AG04450 (cell line): ENCODE results near the gene TOLLIP. TPM values are rescaled to one million over a fixed set of nuclear protein-coding genes. Genes with fewer than 3 reads are reported as not detected.

Experiments
- CTCF ChIA-PET: fragments of 300-600, 350-600 bp; formaldehyde crosslinking; extraction: SDS; loops from one replicate; lab custom pipeline; 2022; ENCODE audit warnings: antibody characterized with exemption, inconsistent platforms; lab: Charles Lee
- POLR2A ChIA-PET: fragments of 350-600 bp; formaldehyde crosslinking; extraction: SDS; loops from one replicate; lab custom pipeline; 2021; ENCODE audit warnings: antibody characterized with exemption, inconsistent platforms; lab: Yijun Ruan, JAX
- DNase-seq: peaks from one replicate; pipeline ENCODE4 v3.0.0-alpha.2; 2011; ENCODE audit warnings: low read depth, low spot score
- H3K27ac ChIP-seq: one replicate; pipeline ENCODE4 v1.5.1; 2012; ENCODE audit warnings: low read depth, low read length, control low read depth
- H3K27me3 ChIP-seq: one replicate; pipeline ENCODE4 v1.6.0; 2012; ENCODE audit warnings: low read length; ENCODE audit not compliant: control insufficient read depth, insufficient read depth
- H3K4me3 ChIP-seq: 2 replicates; pipeline ENCODE4 v1.5.1; 2011; ENCODE audit warnings: mild to moderate bottlenecking, low read depth, low read length, control low read depth
- H3K9me3 ChIP-seq: 2 replicates; pipeline ENCODE4 v1.5.1; 2012; ENCODE audit warnings: low read length; ENCODE audit not compliant: control insufficient read depth, insufficient read depth
- CTCF ChIP-seq: IDR thresholded peaks from 2 replicates; pipeline ENCODE4 v1.5.1; 2011; ENCODE audit warnings: low read depth, low read length, control low read depth, inconsistent platforms
- polyA plus RNA-seq: library from polyadenylated mRNA; depleted of rRNA; stranded (reverse); fragments of >200 nt; gene quantifications from 2 replicates; pipeline ENCODE4 v1.2.3, GENCODE V29; 2011

The TOLLIP gene
- polyA plus RNA-seq, 1 experiment = 24.3 TPM

- no peak overlapping the region for H3K4me3 ChIP-seq
- H3K9me3 ChIP-seq = peaks cover 7% of the 10 kb centered on the region; the same call in 1 of the 2 replicates
- no peak overlapping the region for H3K27ac ChIP-seq
- TF ChIP-seq CTCF = no peak
- no peak for DNase-seq
- ChIA-PET CTCF (no interaction called here), POLR2A (no interaction called here)
- no peaks in the 10 kb centered on the region for H3K27me3 ChIP-seq
Measured at GRCh38 chr11:1285876-1286275, 23.6 kb downstream of the TOLLIP start.

GRCh38 chr11:1285316-1285744, 24.1 kb downstream of the TOLLIP start:
- POLR2A ChIA-PET = no interaction called here
- no peak overlapping the region for H3K4me3 ChIP-seq
- no peak for DNase-seq
- peaks cover 7% of the 10 kb centered on the region; the same call in 1 of the 2 replicates for H3K9me3 ChIP-seq
- no peak for TF ChIP-seq CTCF
- CTCF ChIA-PET = no interaction called here
- H3K27me3 ChIP-seq = no peaks in the 10 kb centered on the region
- no peak overlapping the region for H3K27ac ChIP-seq

- no peak for DNase-seq
- Histone ChIP-seq H3K27ac (no peak overlapping the region), H3K27me3 (no peaks in the 10 kb centered on the region), H3K9me3 (peaks cover 5% of the 10 kb centered on the region; the same call in 1 of the 2 replicates), H3K4me3 (no peak overlapping the region)
- CTCF ChIA-PET = no interaction called here
- TF ChIP-seq CTCF = no peak
- POLR2A ChIA-PET = no interaction called here
Measured at GRCh38 chr11:1283906-1284305, 25.5 kb downstream of the TOLLIP start.

GRCh38 chr11:1283091-1283511, 26.3 kb downstream of the TOLLIP start:
- no peak for TF ChIP-seq CTCF
- DNase-seq = no peak
- Histone ChIP-seq H3K27ac (no peak overlapping the region), H3K4me3 (no peak overlapping the region), H3K27me3 (no peaks in the 10 kb centered on the region), H3K9me3 (peaks cover 3% of the 10 kb centered on the region; the same call in 1 of the 2 replicates)
- CTCF ChIA-PET = no interaction called here
- POLR2A ChIA-PET = no interaction called here

- Histone ChIP-seq H3K4me3 (no peak overlapping the region), H3K27ac (no peak overlapping the region), H3K27me3 (no peaks in the 10 kb centered on the region), H3K9me3 (peaks cover 3% of the 10 kb centered on the region; the same call in 1 of the 2 replicates)
- DNase-seq = no peak
- POLR2A ChIA-PET = no interaction called here
- no peak for TF ChIP-seq CTCF
- CTCF ChIA-PET = interaction anchor here (0.6 kb wide), 1 partner anchor 341 kb away, joined by 3 read pairs; no protein-coding TSS in a partner anchor
Measured at GRCh38 chr11:1281974-1282365, 27.5 kb downstream of the TOLLIP start.
